Mammary epithelial cell (primary cell): Measurements from ENCODE around the gene DYNLT3.

Source experiments
- CTCF ChIP-seq, 2 donors: IDR thresholded peaks in 1 of 2; conservative IDR thresholded peaks in 1 of 2; 2 replicates each; pipeline ENCODE4 v1.5.1; 2011 to 2012; ENCODE audit warnings: inconsistent platforms in 2 of 2, low read length in 2 of 2, mild to moderate bottlenecking in 2 of 2, control low read depth in 1 of 2, low read depth in 1 of 2; ENCODE audit not compliant: insufficient read depth in 1 of 2; ENCODE audit errors: extremely low read depth in 1 of 2
- EZH2 ChIP-seq: IDR thresholded peaks from 2 replicates; pipeline ENCODE4 v1.6.1; 2012; ENCODE audit warnings: low read length, inconsistent platforms, borderline replicate concordance

- TF ChIP-seq CTCF (conservative IDR thresholded peaks at IDR 0.05 in 1 of 2, IDR thresholded peaks at IDR 0.05 in 1 of 2; ENCODE audit: extremely low read depth in 1 of 2, insufficient read depth in 1 of 2, low read depth in 1 of 2, low read length in 2 of 2) (no peak), EZH2 (no peak)
These were observed 25.8 kb upstream of the DYNLT3 start for GRCh38 chrX:37873220-37873619.
